HCT116 (cell line): ENCODE results near the gene PARD6G. TPM values are rescaled to one million over a fixed set of nuclear protein-coding genes. Genes with fewer than 3 reads are reported as not detected.

ENCODE experiments used
- ATAC-seq: fragments of 200-7000 bp; cut with Tn5 transposase; 2 replicates; pipeline ENCODE4 v1.9.1; 2020; ENCODE audit warnings: mild to moderate bottlenecking, moderate library complexity
- BruUV-seq: library from RNA; stranded (reverse); fragments of 400-500 nt; replicated peaks from 2 replicates; lab custom pipeline; 2021; lab: Mats Ljungman, UMichigan
- CTCF ChIA-PET: fragments of 300-600 bp; sonication (Branson Sonifier 250); formaldehyde crosslinking; loops from one replicate; lab custom pipeline; 2021; ENCODE audit warnings: antibody characterized with exemption; lab: Charles Lee
- POLR2A ChIA-PET: fragments of 300-600, 350-600 bp; sonication (Branson Sonifier 250); formaldehyde crosslinking; loops from one replicate; lab custom pipeline; 2021; ENCODE audit warnings: antibody characterized with exemption; lab: Charles Lee
- RAD21 ChIA-PET, 2 experiments: fragments of 300-600 bp; sonication (Branson Sonifier 250); formaldehyde crosslinking; loops; one replicate each; lab custom pipeline; 2023; ENCODE audit warnings: low total read pairs in 2 of 2; ENCODE audit not compliant: uncharacterized antibody in 2 of 2, unreplicated experiment in 2 of 2, low non-redundant PET in 1 of 2; lab: Charles Lee
- DNase-seq: peaks from one replicate; pipeline ENCODE4 v3.0.0-alpha.2; 2010; ENCODE audit warnings: low read depth, low spot score
- H2AFZ ChIP-seq: fragments of 200-600 bp; shearing (Covaris generic), sonication (generic); 2 replicates; pipeline ENCODE4 v1.6.1; 2017; ENCODE audit warnings: low read depth, mixed run types, mixed read lengths, antibody characterized with exemption, low read length; ENCODE audit not compliant: poor library complexity, severe bottlenecking
- H3K27ac ChIP-seq: 2 replicates; pipeline ENCODE4 v1.5.1; 2012; ENCODE audit warnings: low read depth, low read length
- H3K27me3 ChIP-seq: fragments of 200-600 bp; sonication (generic); 2 replicates; pipeline ENCODE4 v1.6.1; 2016; ENCODE audit warnings: mixed run types, low read length, mixed read lengths; ENCODE audit not compliant: insufficient read depth
- H3K36me3 ChIP-seq, 2 experiments: fragments of 200-500 bp in 1 of 2; fragments of 200-600 bp in 1 of 2; sonication (Bioruptor generic) in 1 of 2; sonication (generic) in 1 of 2; 2 replicates each; pipeline versions ENCODE4 v1.5.1 to v1.6.1; 2014 to 2016; ENCODE audit warnings: low read length in 2 of 2, inconsistent platforms in 1 of 2, mixed read lengths in 1 of 2, mixed run types in 1 of 2; ENCODE audit not compliant: insufficient read depth in 2 of 2, control insufficient read depth in 1 of 2
- H3K4me1 ChIP-seq, 2 experiments: fragments of 200-600 bp in 1 of 2; sonication (generic) in 1 of 2; 2 replicates each; pipeline versions ENCODE4 v1.5.1 to v1.6.1; 2012 to 2017; ENCODE audit warnings: low read length in 2 of 2, inconsistent platforms in 1 of 2, mild to moderate bottlenecking in 1 of 2, mixed read lengths in 1 of 2, mixed run types in 1 of 2, moderate library complexity in 1 of 2; ENCODE audit not compliant: insufficient read depth in 2 of 2, control insufficient read depth in 1 of 2
- H3K4me2 ChIP-seq: fragments of 200-600 bp; sonication (generic); 2 replicates; pipeline ENCODE4 v1.6.1; 2017; ENCODE audit warnings: mixed run types, low read length, mixed read lengths
- H3K4me3 ChIP-seq, 2 experiments: fragments of 200-600 bp in 1 of 2; sonication (generic) in 1 of 2; replicated peaks in 1 of 2; 2 replicates each; pipeline ENCODE4 v1.5.1; 2011 to 2016; ENCODE audit warnings: low read length in 2 of 2, control low read depth in 1 of 2, low read depth in 1 of 2, mild to moderate bottlenecking in 1 of 2, mixed read lengths in 1 of 2, mixed run types in 1 of 2
- H3K79me2 ChIP-seq: fragments of 200-600 bp; sonication (generic); 2 replicates; pipeline ENCODE4 v1.6.1; 2017; ENCODE audit warnings: mild to moderate bottlenecking, mixed run types, low read length, moderate library complexity, mixed read lengths; ENCODE audit not compliant: insufficient read depth
- H3K9ac ChIP-seq: fragments of 200-600 bp; sonication (generic); 2 replicates; pipeline ENCODE4 v1.6.1; 2016; ENCODE audit warnings: low read length, mixed read lengths
- H3K9me2 ChIP-seq: fragments of 200-600 bp; sonication (generic), shearing (Covaris generic); 2 replicates; pipeline ENCODE4 v1.6.1; 2017; ENCODE audit warnings: mixed run types, mild to moderate bottlenecking, moderate library complexity; ENCODE audit not compliant: insufficient read depth
- H3K9me3 ChIP-seq, 2 experiments: fragments of 200-500 bp in 1 of 2; fragments of 200-600 bp in 1 of 2; sonication (Bioruptor generic) in 1 of 2; sonication (generic) in 1 of 2; 2 replicates each; pipeline ENCODE4 v1.6.1; 2014 to 2017; ENCODE audit warnings: low read length in 2 of 2, mixed read lengths in 2 of 2, inconsistent platforms in 1 of 2, low read depth in 1 of 2, mild to moderate bottlenecking in 1 of 2, mixed run types in 1 of 2, moderate library complexity in 1 of 2; ENCODE audit not compliant: control insufficient read depth in 1 of 2, insufficient read depth in 1 of 2
- H4K20me1 ChIP-seq: fragments of 200-600 bp; sonication (generic), shearing (Covaris generic); 2 replicates; pipeline ENCODE4 v1.6.1; 2017; ENCODE audit warnings: mixed run types, mild to moderate bottlenecking, moderate library complexity; ENCODE audit not compliant: insufficient read depth
- CBX3 ChIP-seq: IDR thresholded peaks from 2 replicates; pipeline ENCODE4 v1.6.1; 2012; ENCODE audit warnings: low read depth
- ELF1 ChIP-seq: IDR thresholded peaks from 2 replicates; pipeline ENCODE4 v1.6.1; 2012; ENCODE audit warnings: low read depth, borderline replicate concordance
- EZH2 ChIP-seq: fragments of 200-600 bp; sonication (generic); IDR thresholded peaks from 2 replicates; pipeline ENCODE4 v1.6.1; 2017; ENCODE audit warnings: antibody characterized with exemption, mixed run types
- EZH2phosphoT487 ChIP-seq: fragments of 200-600 bp; IDR thresholded peaks from 2 replicates; pipeline ENCODE4 v1.6.1; 2018; ENCODE audit warnings: antibody characterized with exemption, borderline replicate concordance
- FOSL1 ChIP-seq: IDR thresholded peaks from 2 replicates; pipeline ENCODE4 v1.6.1; 2012; ENCODE audit warnings: low read depth
- POLR2A ChIP-seq: IDR thresholded peaks from 2 replicates; pipeline ENCODE4 v1.7.0; 2011; ENCODE audit warnings: borderline replicate concordance; ENCODE audit not compliant: insufficient read depth, insufficient read length; ENCODE audit errors: extremely low read depth
- REST ChIP-seq: IDR thresholded peaks from 2 replicates; pipeline ENCODE4 v1.6.1; 2012; ENCODE audit warnings: low read depth
- SRF ChIP-seq: IDR thresholded peaks from 2 replicates; pipeline ENCODE4 v1.6.1; 2012; ENCODE audit warnings: low read depth
- TCF7L2 ChIP-seq: IDR thresholded peaks from 2 replicates; pipeline ENCODE4 v1.7.0; 2011; ENCODE audit warnings: borderline replicate concordance, inconsistent platforms; ENCODE audit not compliant: insufficient read depth, insufficient read length; ENCODE audit errors: extremely low read depth
- YY1 ChIP-seq: IDR thresholded peaks from 2 replicates; pipeline ENCODE4 v1.6.1; 2011; ENCODE audit warnings: low read length, low read depth, moderate library complexity, mild to moderate bottlenecking; ENCODE audit not compliant: insufficient replicate concordance; ENCODE audit errors: extremely low read depth
- intact Hi-C: fragments of 100-400 bp; cut with micrococcal nuclease; formaldehyde crosslinking; loops from 2 replicates; pipeline ENCODE4 v1.10.0; 2022
- total RNA-seq: library from RNA; stranded (reverse); gene quantifications from one replicate; pipeline ENCODE4 v1.2.1, GENCODE V29; 2021; ENCODE audit not compliant: unreplicated experiment
- TF ChIP-seq, protein P1 (sequence below): IDR thresholded peaks from 2 replicates; pipeline ENCODE4 v1.6.1; 2011; ENCODE audit warnings: mild to moderate bottlenecking, low read length, moderate library complexity; ENCODE audit not compliant: insufficient replicate concordance; ENCODE audit errors: extremely low read depth
- TF ChIP-seq, protein P2 (sequence below): IDR thresholded peaks from 2 replicates; pipeline ENCODE4 v1.6.1; 2012

The PARD6G gene
- total RNA-seq, 1 experiment from 2014 or later: 12.8 TPM

GRCh38 chr18:80243204-80243603 is 4.1 kb downstream of the PARD6G start:
- Histone ChIP-seq H2AFZ (no peak overlapping the region), H3K4me1 (peaks cover 4 to 11% of the 10 kb centered on the region in 2 experiments; a peak in 3 of 4 replicates)
- POLR2A ChIA-PET: no interaction called here

More at GRCh38 chr18:80243204-80243603, 4.1 kb downstream of the PARD6G start:
- BruUV-seq: no TSS peak
- no peaks in the 10 kb centered on the region for H3K9me2 ChIP-seq
- H3K27me3 ChIP-seq: no peaks in the 10 kb centered on the region
- no peaks in the 10 kb centered on the region for H3K36me3 ChIP-seq
- no peak for DNase-seq
- RAD21 ChIA-PET: no interaction called here
- ATAC-seq: no peak
- CTCF ChIA-PET: no interaction called here
- intact Hi-C loops: no loop called here
- no peak overlapping the region for H3K9ac ChIP-seq
- no peaks in the 10 kb centered on the region for H3K9me3 ChIP-seq
- no peak overlapping the region for H3K4me2 ChIP-seq
- H3K4me3 ChIP-seq: no peak overlapping the region
- H3K79me2 ChIP-seq: peaks cover 14% of the 10 kb centered on the region
- H4K20me1 ChIP-seq: no peaks in the 10 kb centered on the region
- no peak overlapping the region for H3K27ac ChIP-seq
- TF ChIP-seq, protein P1, sequence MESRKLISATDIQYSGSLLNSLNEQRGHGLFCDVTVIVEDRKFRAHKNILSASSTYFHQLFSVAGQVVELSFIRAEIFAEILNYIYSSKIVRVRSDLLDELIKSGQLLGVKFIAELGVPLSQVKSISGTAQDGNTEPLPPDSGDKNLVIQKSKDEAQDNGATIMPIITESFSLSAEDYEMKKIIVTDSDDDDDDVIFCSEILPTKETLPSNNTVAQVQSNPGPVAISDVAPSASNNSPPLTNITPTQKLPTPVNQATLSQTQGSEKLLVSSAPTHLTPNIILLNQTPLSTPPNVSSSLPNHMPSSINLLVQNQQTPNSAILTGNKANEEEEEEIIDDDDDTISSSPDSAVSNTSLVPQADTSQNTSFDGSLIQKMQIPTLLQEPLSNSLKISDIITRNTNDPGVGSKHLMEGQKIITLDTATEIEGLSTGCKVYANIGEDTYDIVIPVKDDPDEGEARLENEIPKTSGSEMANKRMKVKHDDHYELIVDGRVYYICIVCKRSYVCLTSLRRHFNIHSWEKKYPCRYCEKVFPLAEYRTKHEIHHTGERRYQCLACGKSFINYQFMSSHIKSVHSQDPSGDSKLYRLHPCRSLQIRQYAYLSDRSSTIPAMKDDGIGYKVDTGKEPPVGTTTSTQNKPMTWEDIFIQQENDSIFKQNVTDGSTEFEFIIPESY: no peak
- no peak for TF ChIP-seq SRF
- no peak for TF ChIP-seq TCF7L2
- no peak for TF ChIP-seq EZH2phosphoT487
- TF ChIP-seq, protein P2, sequence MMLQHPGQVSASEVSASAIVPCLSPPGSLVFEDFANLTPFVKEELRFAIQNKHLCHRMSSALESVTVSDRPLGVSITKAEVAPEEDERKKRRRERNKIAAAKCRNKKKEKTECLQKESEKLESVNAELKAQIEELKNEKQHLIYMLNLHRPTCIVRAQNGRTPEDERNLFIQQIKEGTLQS: no peak
- no peak for TF ChIP-seq ELF1
- no peak for TF ChIP-seq POLR2A
- TF ChIP-seq REST: no peak
- TF ChIP-seq EZH2: no peak
- no peak for TF ChIP-seq YY1
- no peak for TF ChIP-seq CBX3
- TF ChIP-seq FOSL1: no peak
